ENCODE results near the gene PPARG.

Gene PPARG

DNA sequence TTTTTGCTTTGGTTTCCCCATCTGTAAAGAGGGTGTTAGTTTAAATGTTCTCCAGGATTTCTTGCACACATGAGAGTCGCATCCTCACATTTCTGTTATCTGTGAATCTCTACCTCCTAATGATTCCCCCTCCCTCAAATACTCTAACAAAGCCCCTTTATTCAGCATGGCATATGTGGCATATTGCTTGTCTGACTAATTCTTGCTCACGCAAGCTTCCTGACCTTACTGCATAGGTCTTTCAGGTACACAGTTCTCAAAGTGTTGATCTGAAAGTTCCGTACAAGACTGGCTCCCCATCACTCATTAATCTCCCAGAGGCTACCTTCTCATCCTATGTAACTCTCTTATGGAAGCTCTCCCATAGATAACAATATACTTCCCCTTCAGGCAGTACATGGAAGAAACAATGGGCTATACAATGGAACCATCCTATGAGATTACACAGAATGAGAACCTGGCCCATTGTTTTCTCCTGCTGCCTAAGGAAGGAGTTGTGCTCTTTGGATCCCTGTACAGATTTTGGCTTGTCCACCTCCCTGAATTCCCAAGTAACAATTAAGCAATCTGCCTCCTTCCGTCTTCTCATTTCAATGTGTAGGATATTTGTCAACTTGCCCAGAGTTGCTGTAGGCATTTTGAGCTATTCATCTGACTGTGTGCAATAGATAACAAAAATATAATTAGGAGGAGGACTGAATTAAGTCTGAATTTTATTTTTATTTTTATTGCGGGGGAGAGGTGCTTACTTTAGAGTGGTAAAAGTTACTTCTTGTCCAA is 51.0 kb downstream of the PPARG start:
- in situ Hi-C loops (cut with MboI; ENCODE audit: low sequenced_read_pairs): no loop called here

DNA sequence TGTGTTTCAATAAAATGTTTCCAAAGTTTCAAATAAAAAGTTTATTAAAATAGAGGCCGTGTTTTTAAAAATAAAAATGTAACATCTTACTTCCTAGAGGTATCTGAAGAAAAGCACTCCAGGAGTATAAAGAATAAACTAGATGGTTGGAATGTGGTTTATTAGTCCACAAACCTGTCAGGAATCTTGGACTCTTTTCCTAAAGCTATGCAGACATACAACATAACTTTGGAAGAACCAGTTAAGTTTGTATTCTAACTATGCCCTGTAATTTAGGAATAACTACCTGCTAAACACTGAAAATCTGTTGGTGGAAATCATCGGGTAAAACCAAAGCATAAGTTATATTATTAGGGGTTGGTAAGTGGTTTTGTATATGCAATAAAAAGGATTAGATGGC is 51.6 kb downstream of the PPARG start:
- in situ Hi-C loops (cut with MboI; ENCODE audit: low sequenced_read_pairs): no loop called here

- in situ Hi-C loops (cut with MboI; ENCODE audit: low sequenced_read_pairs): no loop called here
These were observed 53.3 kb downstream of the PPARG start for GRCh38 chr3:12342151-12342550.

- in situ Hi-C loops (cut with MboI; ENCODE audit: low sequenced_read_pairs): no loop called here
These were observed 54.2 kb downstream of the PPARG start for GRCh38 chr3:12343047-12343501.

DNA sequence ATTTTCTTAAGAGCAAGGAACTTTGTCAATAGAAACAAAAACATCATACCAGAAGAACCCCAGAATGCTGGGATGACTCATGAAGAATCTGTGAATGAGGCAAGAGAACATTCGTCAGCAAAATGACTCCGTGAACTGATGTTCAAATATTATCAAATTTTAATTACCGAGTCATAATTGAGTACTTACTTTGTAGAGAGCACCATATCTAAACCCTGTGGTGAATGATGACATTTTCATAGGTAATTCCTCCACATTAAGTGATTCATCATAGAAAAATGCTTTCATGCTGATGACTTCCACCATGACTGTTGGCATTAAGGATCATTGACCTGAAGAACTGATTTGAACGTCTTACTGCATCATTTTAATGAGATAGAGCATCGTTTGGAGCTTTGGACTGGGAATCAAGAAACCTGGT is 56.3 kb downstream of the PPARG start:
- in situ Hi-C loops (cut with MboI; ENCODE audit: low sequenced_read_pairs): no loop called here

- in situ Hi-C loops (cut with MboI; ENCODE audit: low sequenced_read_pairs): no loop called here
These were observed 57.0 kb downstream of the PPARG start for GRCh38 chr3:12345584-12346494.

DNA sequence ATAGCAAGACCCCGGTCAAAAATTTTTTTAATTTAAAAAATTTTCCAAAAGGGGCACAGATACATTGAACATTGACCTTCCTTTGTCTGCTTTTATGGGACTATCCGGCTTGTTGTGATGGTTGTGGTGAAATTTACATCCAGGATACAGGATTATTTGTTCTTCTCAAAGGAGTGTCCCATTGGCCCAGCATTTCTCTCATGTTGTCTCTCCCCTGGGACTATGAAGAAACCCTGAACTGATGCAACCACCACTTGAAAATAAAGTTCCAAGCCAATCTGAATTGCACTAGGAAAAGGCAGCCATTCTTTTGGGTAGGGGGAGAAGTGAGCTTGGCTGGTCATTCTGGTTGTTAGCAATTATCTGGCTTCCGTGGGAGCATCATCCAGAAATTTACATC is 58.4 kb downstream of the PPARG start:
- in situ Hi-C loops (cut with MboI; ENCODE audit: low sequenced_read_pairs): no loop called here

DNA sequence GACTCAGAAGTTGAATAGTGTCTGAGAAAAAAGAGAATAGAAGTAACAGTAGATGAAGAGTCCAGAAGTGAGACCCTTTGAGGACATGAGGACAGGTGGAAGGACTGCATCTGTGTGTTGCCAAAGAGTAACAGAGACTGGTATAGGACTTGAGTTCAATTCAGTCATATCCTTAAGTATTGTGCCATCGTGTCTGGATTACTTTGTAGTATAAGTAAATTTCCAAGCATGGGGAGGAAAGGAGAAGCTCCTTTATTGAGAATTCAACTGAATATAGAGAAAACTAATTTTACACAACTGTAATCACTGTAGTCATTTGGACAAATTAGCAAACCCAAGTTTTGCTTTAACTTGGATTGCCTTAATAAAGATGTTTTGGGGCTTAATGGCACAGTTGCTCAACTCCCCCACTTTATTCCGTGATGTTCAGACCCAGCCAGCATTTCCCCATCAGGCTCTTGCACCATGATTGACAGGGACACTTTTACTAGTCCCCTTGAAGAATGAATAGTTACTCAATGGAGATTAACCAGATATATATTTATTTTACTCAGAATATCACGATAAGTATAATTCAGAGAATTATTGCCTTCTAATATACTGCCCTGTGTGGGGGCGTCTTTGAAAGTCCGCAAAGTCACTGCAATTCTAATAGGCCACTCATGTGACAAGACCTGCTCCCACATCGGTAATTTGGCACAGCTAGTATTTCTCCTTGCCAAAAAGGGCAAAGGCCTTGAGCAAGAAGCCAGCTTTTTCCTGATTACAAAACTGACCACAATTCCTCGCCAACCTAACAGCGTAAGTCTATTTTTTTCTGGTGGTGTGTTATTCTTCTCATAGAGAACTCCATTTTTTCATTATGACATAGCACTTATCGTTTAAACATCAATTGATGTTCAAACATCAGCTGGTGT is 61.3 kb downstream of the PPARG start:
- in situ Hi-C loops (cut with MboI; ENCODE audit: low sequenced_read_pairs): no loop called here

- in situ Hi-C loops (cut with MboI; ENCODE audit: low sequenced_read_pairs): no loop called here
These were observed 62.3 kb downstream of the PPARG start for GRCh38 chr3:12351145-12351544.

GRCh38 chr3:12352253-12352652 is 63.4 kb downstream of the PPARG start:
- in situ Hi-C loops (cut with MboI; ENCODE audit: low sequenced_read_pairs): no loop called here

- in situ Hi-C loops (cut with MboI; ENCODE audit: low sequenced_read_pairs): no loop called here
These were observed 63.9 kb downstream of the PPARG start for GRCh38 chr3:12352755-12353154.

DNA sequence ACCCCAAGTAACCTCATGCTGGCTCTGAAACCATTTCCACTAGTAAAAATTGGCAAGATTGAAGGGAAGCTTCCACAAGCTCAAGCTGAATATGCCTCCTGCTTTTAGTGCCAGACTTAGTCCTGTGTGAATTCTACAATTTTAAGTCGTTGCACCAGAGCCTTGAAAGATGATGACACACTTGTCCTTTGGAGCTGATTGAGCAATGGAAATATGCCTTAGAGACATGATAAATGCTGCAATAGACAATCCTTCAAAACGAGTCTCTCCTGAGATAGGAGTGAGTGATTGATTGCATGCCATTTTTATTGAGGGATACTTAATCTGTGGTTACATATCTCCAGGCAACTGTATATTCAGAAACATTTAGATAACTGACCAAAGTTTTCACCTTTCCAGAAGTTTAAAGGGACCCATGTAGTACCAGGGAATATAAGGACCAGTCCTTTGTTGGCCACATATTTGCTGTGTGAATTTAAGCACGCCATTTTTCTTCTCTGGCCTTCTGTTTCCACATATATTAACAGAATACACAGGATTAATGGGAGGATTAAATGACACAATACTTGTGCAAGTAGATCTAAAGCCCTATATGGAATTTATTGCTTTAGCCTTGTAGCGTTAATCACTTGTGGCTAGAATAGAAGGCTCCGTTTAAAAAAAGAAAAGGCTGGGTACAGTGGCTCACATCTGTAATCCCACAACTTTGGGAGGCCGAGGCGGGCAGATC is 65.1 kb downstream of the PPARG start:
- in situ Hi-C loops (cut with MboI; ENCODE audit: low sequenced_read_pairs): no loop called here

DNA sequence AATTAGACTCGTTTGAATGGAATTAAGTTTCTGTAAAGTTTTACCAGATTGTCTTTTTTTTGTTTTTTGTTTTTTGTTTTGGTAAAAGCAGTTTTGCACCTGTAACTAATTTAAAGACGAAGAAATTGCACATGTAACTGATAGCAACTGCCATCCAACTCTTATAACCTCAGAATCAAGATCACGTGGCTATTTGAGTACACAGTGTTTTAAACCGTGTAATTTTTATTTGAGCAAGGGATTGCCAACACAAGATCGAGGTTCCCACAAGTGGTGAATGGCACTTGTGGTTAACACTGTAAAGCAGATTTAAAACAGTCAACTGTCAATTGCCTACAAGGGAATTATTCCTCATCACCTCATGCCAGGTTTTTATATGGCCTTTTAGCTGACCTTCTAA is 67.3 kb downstream of the PPARG start:
- in situ Hi-C loops (cut with MboI; ENCODE audit: low sequenced_read_pairs): no loop called here

DNA sequence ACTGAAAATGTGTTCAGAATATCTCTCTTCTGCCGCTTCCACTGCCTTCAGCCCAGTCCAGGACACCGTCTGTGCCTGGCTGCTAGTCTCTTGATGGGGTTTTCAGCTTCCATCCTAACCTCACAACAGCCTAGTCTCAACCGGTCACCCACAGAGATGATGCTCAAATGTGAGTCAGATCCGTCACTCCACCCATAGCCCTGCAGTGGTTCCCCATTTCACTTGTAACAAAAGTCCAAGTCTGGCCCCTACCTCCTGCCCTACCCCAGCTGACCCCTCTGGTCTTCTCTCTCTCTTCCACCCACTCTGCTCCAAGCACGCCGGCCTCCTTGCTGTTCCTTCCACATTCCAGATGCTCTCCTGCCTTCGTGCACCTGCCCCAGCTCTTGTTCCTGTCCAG is 68.1 kb downstream of the PPARG start:
- in situ Hi-C loops (cut with MboI; ENCODE audit: low sequenced_read_pairs): no loop called here

DNA sequence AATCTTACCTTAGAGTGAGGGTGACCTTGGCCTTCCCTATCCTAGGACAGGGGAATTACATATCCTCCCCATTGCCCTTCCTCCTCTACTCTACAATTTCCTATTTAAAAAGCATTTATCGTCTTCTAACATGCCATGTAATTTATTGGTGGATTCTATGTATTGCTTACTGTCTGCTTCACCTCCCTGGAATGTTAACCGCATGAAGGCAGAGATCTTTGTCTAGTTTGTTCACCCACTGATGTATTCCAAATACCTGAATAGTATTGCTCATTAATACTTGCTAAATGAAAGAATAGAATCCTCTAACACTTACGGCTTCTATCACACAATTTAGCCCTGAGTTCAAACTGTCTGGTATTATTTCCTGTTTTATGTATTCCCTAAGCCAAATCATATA is 68.6 kb downstream of the PPARG start:
- in situ Hi-C loops (cut with MboI; ENCODE audit: low sequenced_read_pairs): no loop called here

DNA sequence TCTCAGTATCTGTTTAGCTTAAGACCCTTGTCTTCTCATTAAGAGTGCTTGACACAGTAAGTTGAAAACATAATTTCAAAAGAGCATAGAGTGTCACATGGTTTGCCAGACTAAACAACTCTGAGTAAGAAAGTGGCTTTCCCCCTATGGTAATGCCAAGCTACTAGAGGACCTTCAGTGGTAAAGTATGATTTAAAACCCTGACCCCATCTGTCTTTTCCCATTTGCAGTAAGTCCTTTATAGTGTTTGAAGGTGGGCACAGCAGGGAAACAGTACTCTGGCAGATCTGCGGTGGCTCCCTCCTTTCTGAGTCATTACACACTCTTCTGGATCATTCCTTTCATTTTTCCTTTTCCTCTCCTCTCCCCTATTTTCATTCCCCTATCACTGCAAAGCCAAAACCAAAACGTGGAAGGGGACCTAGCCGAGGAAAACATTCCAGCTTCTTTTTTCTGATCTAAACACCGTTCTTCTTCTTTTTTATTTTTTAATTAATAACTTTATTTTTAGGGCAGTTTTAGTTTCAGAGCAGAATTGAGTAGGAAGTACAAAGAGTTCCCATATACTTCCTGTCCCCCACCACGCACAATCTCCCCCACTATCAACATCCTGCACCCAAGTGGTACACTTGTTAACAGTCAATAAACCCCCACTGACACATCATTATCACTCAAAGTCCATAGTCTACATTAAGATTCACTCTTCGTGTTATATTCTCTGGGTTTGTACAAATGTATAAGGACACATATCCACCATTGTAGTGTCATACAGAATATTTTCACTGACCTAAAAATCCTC is 74.7 kb downstream of the PPARG start:
- in situ Hi-C loops (cut with MboI; ENCODE audit: low sequenced_read_pairs): no loop called here

GRCh38 chr3:12367346-12367745 is 78.5 kb downstream of the PPARG start:
- in situ Hi-C loops (cut with MboI; ENCODE audit: low sequenced_read_pairs): no loop called here

- in situ Hi-C loops (cut with MboI; ENCODE audit: low sequenced_read_pairs): no loop called here
These were observed 80.2 kb downstream of the PPARG start for GRCh38 chr3:12369029-12369428.

DNA sequence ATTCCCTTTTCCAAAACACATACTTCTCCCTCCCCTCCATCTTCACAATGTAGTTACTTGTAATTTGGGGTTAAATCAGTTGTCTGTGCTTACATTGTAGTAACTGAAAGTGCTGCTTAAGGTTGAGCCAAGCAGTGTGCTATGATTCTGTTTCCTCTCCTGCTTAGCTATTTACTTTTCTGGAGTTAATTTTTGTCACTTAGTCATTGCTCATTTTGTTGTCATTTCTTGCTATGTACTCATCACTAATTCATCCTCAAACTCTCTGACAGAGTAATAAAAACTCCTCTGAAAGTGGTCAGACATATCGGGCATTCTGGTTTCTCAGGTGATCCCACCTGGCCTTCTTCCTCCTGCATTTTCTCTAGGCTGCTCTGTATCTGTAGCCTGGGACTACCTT is 80.7 kb downstream of the PPARG start:
- in situ Hi-C loops (cut with MboI; ENCODE audit: low sequenced_read_pairs): no loop called here

All from HL-60/S4 (cell line).